ENCODE results near the gene DNAH14.
"Not testable (repeated sequence)": the region's sequence is repeated elsewhere in the genome, so short reads cannot be mapped to it uniquely, and the experiment has no call there.

DNA sequence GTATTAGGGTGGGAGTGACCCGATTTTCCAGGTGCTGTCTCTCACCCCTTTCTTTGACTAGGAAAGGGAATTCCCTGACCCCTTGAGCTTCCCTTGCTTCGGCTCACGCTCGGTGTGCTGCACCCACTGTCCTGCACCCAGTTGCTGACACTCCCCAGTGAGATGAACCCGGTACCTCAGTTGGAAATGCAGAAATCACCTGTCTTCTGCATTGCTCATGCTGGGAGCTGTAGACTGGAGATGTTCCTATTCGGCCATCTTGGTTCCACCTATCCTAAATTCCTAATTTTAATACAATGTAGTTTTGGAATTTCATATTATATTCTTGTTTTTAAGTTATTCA lies 16.8 kb downstream of the DNAH14 start:
- not testable (repeated sequence) for TF ChIP-seq POLR2A, POLR2AphosphoS5 (IDR thresholded peaks at IDR 0.05)
